Esophagus muscularis mucosa (tissue), 4 donors: ENCODE measurements around the gene EXOC7. TPM values are rescaled to one million over a fixed set of nuclear protein-coding genes. Genes with fewer than 3 reads are reported as not detected.

Experiments
- DNase-seq: peaks from one replicate; pipeline ENCODE4 v3.0.0-alpha.2; 2017; ENCODE audit errors: extremely low spot score
- H3K27ac ChIP-seq, 4 donors: fragments of 200-600 bp; sonication (generic); replicated peaks in 1 of 4; 1 replicate in 3 of 4; 2 replicates in 1 of 4; pipeline ENCODE4 v1.5.1; 2016 to 2019; ENCODE audit warnings: mild to moderate bottlenecking in 1 of 4
- H3K27me3 ChIP-seq, 4 donors: fragments of 200-600 bp; sonication (generic); one replicate each; pipeline versions ENCODE4 v1.5.1 to v1.6.0; 2016 to 2019
- H3K36me3 ChIP-seq, 4 donors: fragments of 200-600 bp; sonication (generic); one replicate each; pipeline ENCODE4 v1.5.1; 2016 to 2019
- H3K4me1 ChIP-seq, 4 donors: fragments of 200-600 bp; sonication (generic); one replicate each; pipeline ENCODE4 v1.5.1; 2016 to 2019
- H3K4me3 ChIP-seq, 4 donors: fragments of 200-600 bp; sonication (generic); 1 replicate in 2 of 4; 2 replicates in 2 of 4; pipeline ENCODE4 v1.5.1; 2016 to 2019; ENCODE audit warnings: mild to moderate bottlenecking in 4 of 4, moderate library complexity in 1 of 4
- H3K9me3 ChIP-seq, 4 donors: fragments of 200-600 bp; sonication (generic); 1 replicate in 3 of 4; 2 replicates in 1 of 4; pipeline ENCODE4 v1.5.1; 2016 to 2019
- EP300 ChIP-seq: sonication (generic); formaldehyde crosslinking; IDR thresholded peaks from one replicate; pipeline ENCODE4 v1.6.1; 2017; ENCODE audit warnings: antibody characterized with exemption
- POLR2A ChIP-seq: fragments of 450-650 bp; IDR thresholded peaks from one replicate; pipeline ENCODE4 v1.6.1; 2017; ENCODE audit warnings: antibody characterized with exemption, moderate library complexity, mild to moderate bottlenecking, low read depth
- POLR2AphosphoS5 ChIP-seq, 2 donors: sonication (generic); formaldehyde crosslinking; IDR thresholded peaks; one replicate each; pipeline ENCODE4 v1.6.1; 2017; ENCODE audit warnings: antibody characterized with exemption in 2 of 2
- whole genome bisulfite sequencing: methylation state at CpG from one replicate; pipeline ENCODE4 v1.1.5; 2018; 5-methylcytosine and 5-hydroxymethylcytosine counted together
- intact Hi-C: fragments of 100-400 bp; cut with DNase I; formaldehyde crosslinking; loops from one replicate; pipeline ENCODE4 v1.15.1; 2023
- total RNA-seq, 4 donors: library from RNA; depleted of rRNA; stranded (reverse); fragments of >200 nt; gene quantifications; one replicate each; pipeline versions ENCODE4 v1.1.0 to v1.2.1, GENCODE V29; 2016
- TF ChIP-seq, protein P1 (sequence below), 3 experiments: fragments of 200-600 bp in 2 of 3; fragments of 450-650 bp in 1 of 3; sonication (generic) in 2 of 3; IDR thresholded peaks; one replicate each; pipeline ENCODE4 v1.5.1; 2017 to 2019; ENCODE audit warnings: antibody characterized with exemption in 3 of 3, mild to moderate bottlenecking in 2 of 3, moderate library complexity in 1 of 3

The EXOC7 gene
- total RNA-seq, 4 donors from 2014 or later = 65.2 to 94.4 (median 77.1) TPM

DNA sequence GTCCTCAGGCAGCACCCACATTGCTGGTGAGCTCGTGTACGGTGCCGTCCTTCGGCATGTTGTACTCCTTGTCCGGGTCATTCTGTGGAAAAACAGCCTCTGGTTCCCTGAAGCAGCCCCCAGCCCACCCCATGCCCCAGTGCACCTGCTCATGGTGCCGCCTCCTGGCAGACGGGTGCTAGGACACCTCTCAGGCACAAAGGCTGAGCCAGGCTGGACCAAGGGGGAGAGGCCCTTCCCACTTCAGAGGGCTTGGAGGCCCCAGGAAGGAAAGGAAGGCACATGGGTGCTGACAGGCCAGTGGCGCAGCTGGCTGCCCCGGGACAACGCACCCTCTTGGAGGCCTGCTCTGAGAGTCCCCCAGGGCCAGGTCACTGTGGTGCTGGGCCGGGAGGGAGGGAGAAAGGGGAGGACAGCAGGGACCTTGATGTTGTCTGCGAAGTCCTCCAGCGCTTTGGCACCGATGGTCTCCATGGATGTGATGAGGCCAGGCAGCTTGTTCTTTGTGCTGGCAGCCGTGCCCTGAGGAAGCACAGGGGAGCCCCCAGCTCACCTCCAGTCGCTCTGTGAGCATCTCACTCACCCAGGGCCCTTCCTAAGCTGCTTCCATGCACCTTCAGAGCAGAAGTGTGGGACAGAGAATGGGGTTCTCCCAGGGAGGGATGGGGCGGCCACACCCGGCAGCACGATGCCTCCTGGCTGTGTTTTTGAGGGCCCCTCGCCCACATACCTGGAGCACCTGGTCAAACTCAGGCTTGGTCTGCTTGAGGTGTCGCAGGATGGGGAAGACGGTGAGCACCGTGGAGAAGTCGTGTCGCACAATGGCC, 15.3 kb downstream of the EXOC7 start:
- 82% methylated on average over 22 of the region's 25 CpGs for WGBS
- H3K27ac ChIP-seq = no peak overlapping the region
- H3K9me3 ChIP-seq = no peaks in the 10 kb centered on the region
- TF ChIP-seq POLR2AphosphoS5 (IDR thresholded peaks at IDR 0.05) (no peak), EP300 (no peak), POLR2A (no peak)
- TF ChIP-seq, protein P1, sequence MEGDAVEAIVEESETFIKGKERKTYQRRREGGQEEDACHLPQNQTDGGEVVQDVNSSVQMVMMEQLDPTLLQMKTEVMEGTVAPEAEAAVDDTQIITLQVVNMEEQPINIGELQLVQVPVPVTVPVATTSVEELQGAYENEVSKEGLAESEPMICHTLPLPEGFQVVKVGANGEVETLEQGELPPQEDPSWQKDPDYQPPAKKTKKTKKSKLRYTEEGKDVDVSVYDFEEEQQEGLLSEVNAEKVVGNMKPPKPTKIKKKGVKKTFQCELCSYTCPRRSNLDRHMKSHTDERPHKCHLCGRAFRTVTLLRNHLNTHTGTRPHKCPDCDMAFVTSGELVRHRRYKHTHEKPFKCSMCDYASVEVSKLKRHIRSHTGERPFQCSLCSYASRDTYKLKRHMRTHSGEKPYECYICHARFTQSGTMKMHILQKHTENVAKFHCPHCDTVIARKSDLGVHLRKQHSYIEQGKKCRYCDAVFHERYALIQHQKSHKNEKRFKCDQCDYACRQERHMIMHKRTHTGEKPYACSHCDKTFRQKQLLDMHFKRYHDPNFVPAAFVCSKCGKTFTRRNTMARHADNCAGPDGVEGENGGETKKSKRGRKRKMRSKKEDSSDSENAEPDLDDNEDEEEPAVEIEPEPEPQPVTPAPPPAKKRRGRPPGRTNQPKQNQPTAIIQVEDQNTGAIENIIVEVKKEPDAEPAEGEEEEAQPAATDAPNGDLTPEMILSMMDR (IDR thresholded peaks at IDR 0.05) = no peak
- intact Hi-C loops = no loop called here
- no peaks in the 10 kb centered on the region for H3K27me3 ChIP-seq
- H3K4me3 ChIP-seq = no peak overlapping the region
- no peak for DNase-seq
- no peaks in the 10 kb centered on the region for H3K4me1 ChIP-seq
- H3K36me3 ChIP-seq = peaks cover 72 to 100% (median 98%) of the 10 kb centered on the region in 4 donors

DNA sequence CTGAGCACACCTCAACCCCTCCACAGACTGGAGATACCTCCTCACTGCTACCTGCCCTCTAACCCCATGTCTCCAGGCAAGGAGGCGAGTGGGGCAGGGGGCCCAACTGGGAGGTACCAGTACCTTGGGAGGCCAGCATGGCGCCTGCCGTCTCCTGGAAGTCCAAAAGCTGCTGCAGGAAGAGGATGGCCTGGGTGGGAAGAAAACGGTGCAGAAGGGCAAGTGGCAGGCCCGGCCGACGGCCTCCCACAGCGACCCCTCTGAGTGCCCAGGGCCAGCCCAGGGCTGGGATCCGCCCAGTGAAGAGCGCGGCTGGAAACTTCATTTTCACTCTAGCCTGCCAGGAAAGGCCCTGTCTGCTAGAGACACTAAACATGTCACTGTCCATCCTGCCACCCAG, 16.1 kb downstream of the EXOC7 start:
- Histone ChIP-seq H3K36me3 (peaks cover 69 to 100% (median 98%) of the 10 kb centered on the region in 4 donors), H3K4me3 (no peak overlapping the region), H3K27ac (no peak overlapping the region), H3K9me3 (no peaks in the 10 kb centered on the region), H3K27me3 (no peaks in the 10 kb centered on the region), H3K4me1 (no peaks in the 10 kb centered on the region)
- no peak for DNase-seq
- intact Hi-C loops = no loop called here
- TF ChIP-seq POLR2AphosphoS5 (IDR thresholded peaks at IDR 0.05) (no peak), POLR2A (no peak), EP300 (no peak)
- TF ChIP-seq, protein P1 (IDR thresholded peaks at IDR 0.05) = no peak
- 85% methylated on average over 10 of the region's 11 CpGs for WGBS

DNA sequence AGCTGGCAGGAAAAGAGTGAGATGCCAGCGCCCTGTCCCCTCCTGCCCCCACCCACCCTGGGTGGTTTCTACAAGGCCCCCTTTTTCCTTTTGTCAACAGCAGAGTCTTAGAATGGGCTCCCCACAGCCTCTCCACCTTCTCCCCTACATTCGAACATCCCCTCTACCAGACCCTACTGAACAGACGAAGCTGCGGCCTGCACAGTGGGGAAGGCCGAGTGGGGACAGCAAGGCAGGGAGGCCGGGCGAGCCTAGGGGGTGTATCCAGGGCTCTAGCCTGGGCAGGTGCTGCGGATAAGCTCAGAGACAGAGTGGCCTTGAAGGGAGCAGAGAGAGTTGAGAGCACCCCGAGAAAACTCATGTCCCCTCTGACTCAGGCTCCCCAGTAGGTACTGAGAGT, 17.2 kb downstream of the EXOC7 start:
- WGBS = 93% methylated on average over 9 of the region's 9 CpGs
- TF ChIP-seq EP300 = no peak
- TF ChIP-seq POLR2AphosphoS5 (IDR thresholded peaks at IDR 0.05) = no peak
- TF ChIP-seq, protein P1 (IDR thresholded peaks at IDR 0.05) = no peak
- intact Hi-C loops = no loop called here
- no peaks in the 10 kb centered on the region for H3K4me1 ChIP-seq
- no peak overlapping the region for H3K4me3 ChIP-seq
- no peak for DNase-seq
- H3K9me3 ChIP-seq = no peaks in the 10 kb centered on the region
- no peaks in the 10 kb centered on the region for H3K27me3 ChIP-seq
- no peak overlapping the region for H3K27ac ChIP-seq
- peaks cover 66 to 97% (median 92%) of the 10 kb centered on the region in 4 donors for H3K36me3 ChIP-seq

DNA sequence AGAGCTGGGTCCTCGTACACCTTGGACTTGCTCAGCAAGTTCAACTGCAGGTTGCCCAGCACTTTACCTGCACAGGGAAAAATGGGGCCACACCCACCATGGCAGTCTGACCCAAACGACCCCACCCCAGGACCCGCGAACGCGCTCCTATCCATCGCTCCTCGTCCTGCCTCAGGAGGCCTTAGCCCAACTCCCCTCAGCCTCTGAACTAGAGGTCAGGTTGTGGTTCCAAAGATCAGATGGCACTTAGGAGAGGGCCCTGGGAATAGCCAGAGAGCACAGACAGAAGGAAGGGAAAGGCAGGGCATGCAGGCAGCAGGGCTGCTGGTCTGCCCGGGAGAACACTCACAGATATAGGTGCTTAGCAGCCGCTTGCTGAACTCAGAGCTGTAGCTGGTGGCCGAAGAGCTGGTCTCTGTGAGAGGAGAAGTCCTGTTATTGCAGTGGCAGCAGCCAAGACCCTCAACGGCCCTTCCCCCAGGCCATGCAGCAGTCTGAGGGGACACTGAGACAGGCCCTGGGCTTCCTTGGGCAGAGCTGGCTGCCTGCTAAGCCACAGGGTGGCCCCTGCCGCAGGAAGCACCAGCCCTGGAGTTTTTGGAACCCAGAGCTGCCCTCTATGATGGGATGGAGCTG, 17.7 kb downstream of the EXOC7 start:
- Histone ChIP-seq H3K4me1 (peaks cover 0 to 2% (median 0%) of the 10 kb centered on the region in 4 donors), H3K27ac (no peak overlapping the region), H3K4me3 (no peak overlapping the region), H3K36me3 (peaks cover 66 to 91% (median 87%) of the 10 kb centered on the region in 4 donors), H3K9me3 (no peaks in the 10 kb centered on the region), H3K27me3 (no peaks in the 10 kb centered on the region)
- intact Hi-C loops = no loop called here
- DNase-seq = no peak
- 90% methylated on average over 13 of the region's 13 CpGs for WGBS
- no peak for TF ChIP-seq POLR2A
- TF ChIP-seq EP300 = no peak
- no peak for TF ChIP-seq POLR2AphosphoS5 (IDR thresholded peaks at IDR 0.05)
- TF ChIP-seq, protein P1 (IDR thresholded peaks at IDR 0.05) = no peak
